Common myeloid progenitor, CD34-positive (primary cell): Measurements from ENCODE around the gene TM4SF18.
A peak's percentile ranks its signal among the peaks of the same experiment; 100 is the strongest.

Experiments
- CTCF ChIA-PET: fragments of 350-600 bp; sonication (Branson Sonifier 250); formaldehyde crosslinking; loops from one replicate; lab custom pipeline; 2021; ENCODE audit warnings: antibody characterized with exemption; lab: Charles Lee
- POLR2A ChIA-PET: fragments of 350-600 bp; sonication (Branson Sonifier 250); formaldehyde crosslinking; loops from one replicate; lab custom pipeline; 2021; ENCODE audit warnings: antibody characterized with exemption; lab: Charles Lee
- DNase-seq, 3 donors: peaks; one replicate each; pipeline versions ENCODE4 v3.0.0 to v3.0.0-alpha.2; 2013
- H3K27ac ChIP-seq, 2 experiments: 1 replicate in 1 of 2; 2 replicates in 1 of 2; pipeline ENCODE4 v1.7.0; 2013; ENCODE audit warnings: inconsistent platforms in 2 of 2, low read length in 2 of 2, mild to moderate bottlenecking in 2 of 2, low read depth in 1 of 2, moderate library complexity in 1 of 2; ENCODE audit not compliant: severe bottlenecking in 2 of 2, insufficient read depth in 1 of 2, poor library complexity in 1 of 2
- H3K27me3 ChIP-seq, 5 experiments: replicated peaks in 2 of 5; 1 replicate in 3 of 5; 2 replicates in 2 of 5; pipeline versions ENCODE4 v1.6.1 to v1.7.0; 2013; ENCODE audit warnings: low read length in 4 of 5, mild to moderate bottlenecking in 2 of 5, moderate library complexity in 2 of 5, inconsistent platforms in 1 of 5; ENCODE audit not compliant: insufficient read depth in 5 of 5, control insufficient read depth in 4 of 5
- H3K36me3 ChIP-seq, 4 experiments: 1 replicate in 2 of 4; 2 replicates in 2 of 4; pipeline versions ENCODE4 v1.6.1 to v1.7.0; 2013; ENCODE audit warnings: low read length in 3 of 4, control low read depth in 1 of 4, mild to moderate bottlenecking in 1 of 4; ENCODE audit not compliant: control insufficient read depth in 4 of 4, insufficient read depth in 4 of 4
- H3K4me1 ChIP-seq, 4 experiments: 1 replicate in 3 of 4; 2 replicates in 1 of 4; pipeline versions ENCODE4 v1.6.1 to v1.7.1; 2013; ENCODE audit warnings: low read length in 3 of 4, mild to moderate bottlenecking in 3 of 4, control low read depth in 1 of 4, inconsistent platforms in 1 of 4, moderate library complexity in 1 of 4; ENCODE audit not compliant: control insufficient read depth in 4 of 4, insufficient read depth in 4 of 4; ENCODE audit errors: control extremely low read depth in 1 of 4
- H3K4me3 ChIP-seq, 7 experiments: 1 replicate in 4 of 7; 2 replicates in 3 of 7; pipeline versions ENCODE4 v1.5.1 to v1.7.0; 2013; ENCODE audit warnings: mild to moderate bottlenecking in 7 of 7, low read length in 6 of 7, moderate library complexity in 6 of 7, inconsistent platforms in 2 of 7, low read depth in 2 of 7, control low read depth in 1 of 7; ENCODE audit not compliant: insufficient read depth in 4 of 7, control insufficient read depth in 1 of 7; ENCODE audit errors: extremely low read depth in 1 of 7
- H3K9me3 ChIP-seq, 5 experiments: 1 replicate in 4 of 5; 2 replicates in 1 of 5; pipeline versions ENCODE4 v1.6.1 to v1.7.1; 2013; ENCODE audit warnings: low read length in 4 of 5, mild to moderate bottlenecking in 2 of 5, inconsistent platforms in 1 of 5, low read depth in 1 of 5, moderate library complexity in 1 of 5; ENCODE audit not compliant: control insufficient read depth in 4 of 5, insufficient read depth in 2 of 5; ENCODE audit errors: control extremely low read depth in 1 of 5
- WGBS: methylation state at CpG from one replicate; pipeline ENCODE4 v1.1.5; 2013; ENCODE audit not compliant: insufficient coverage; 5-methylcytosine and 5-hydroxymethylcytosine counted together

The TM4SF18 gene

GRCh38 chr3:149330609-149331331 is 2.7 kb downstream of the TM4SF18 start:
- Histone ChIP-seq H3K4me1 (peaks cover 0 to 18% (median 6%) of the 10 kb centered on the region in 4 experiments), H3K9me3 (no peaks in the 10 kb centered on the region), H3K27me3 (no peaks in the 10 kb centered on the region), H3K4me3 (no peak overlapping the region), H3K36me3 (no peaks in the 10 kb centered on the region), H3K27ac (no peak overlapping the region)
- 100% methylated on average over 2 of the region's 2 CpGs for WGBS
- no peak for DNase-seq
- ChIA-PET CTCF (interaction anchor here (0.9 to 1.0 kb wide), 2 partner anchors 14 to 201 kb away, joined by 3 to 4 read pairs; partner anchors contain the start of gene HPS3), POLR2A (no interaction called here)

- no peaks in the 10 kb centered on the region for H3K36me3 ChIP-seq
- DNase-seq = peak; percentile 29 to 75 (median 52)
- H3K4me3 ChIP-seq = no peak overlapping the region
- H3K27ac ChIP-seq = no peak overlapping the region
- H3K27me3 ChIP-seq = no peaks in the 10 kb centered on the region
- 50% methylated on average over 2 of the region's 2 CpGs for WGBS
- ChIA-PET POLR2A (no interaction called here), CTCF (interaction anchor here (0.7 to 1.6 kb wide), 4 partner anchors 9 to 24 kb away, joined by 3 to 5 read pairs (median 4); no protein-coding TSS in a partner anchor)
- no peaks in the 10 kb centered on the region for H3K9me3 ChIP-seq
- H3K4me1 ChIP-seq = peaks cover 0 to 5% (median 0%) of the 10 kb centered on the region in 4 experiments
These were observed 6.3 kb downstream of the TM4SF18 start for GRCh38 chr3:149327156-149327555.

- H3K27me3 ChIP-seq = no peaks in the 10 kb centered on the region
- H3K4me3 ChIP-seq = no peak overlapping the region
- no peak overlapping the region for H3K27ac ChIP-seq
- ChIA-PET POLR2A (no interaction called here), CTCF (interaction anchor here (0.6 to 1.3 kb wide), 5 partner anchors 10 to 668 kb away, joined by 3 to 5 read pairs (median 3); no protein-coding TSS in a partner anchor)
- H3K9me3 ChIP-seq = no peaks in the 10 kb centered on the region
- H3K36me3 ChIP-seq = no peaks in the 10 kb centered on the region
- DNase-seq = no peak
- H3K4me1 ChIP-seq = peaks cover 0 to 5% (median 0%) of the 10 kb centered on the region in 4 experiments
These were observed 7.9 kb downstream of the TM4SF18 start for GRCh38 chr3:149325581-149325980.

- peaks cover 0 to 5% (median 0%) of the 10 kb centered on the region in 4 experiments for H3K4me1 ChIP-seq
- no peak overlapping the region for H3K27ac ChIP-seq
- no peaks in the 10 kb centered on the region for H3K27me3 ChIP-seq
- no peak for DNase-seq
- no peaks in the 10 kb centered on the region for H3K36me3 ChIP-seq
- POLR2A ChIA-PET = no interaction called here
- CTCF ChIA-PET = interaction anchor here (0.7 to 1.3 kb wide), 4 partner anchors 14 to 203 kb away, joined by 3 read pairs; no protein-coding TSS in a partner anchor
- H3K9me3 ChIP-seq = no peaks in the 10 kb centered on the region
- no peak overlapping the region for H3K4me3 ChIP-seq
These were observed 9.1 kb downstream of the TM4SF18 start for GRCh38 chr3:149324332-149324731.

- H3K4me1 ChIP-seq = no peaks in the 10 kb centered on the region
- no peaks in the 10 kb centered on the region for H3K9me3 ChIP-seq
- H3K27ac ChIP-seq = no peak overlapping the region
- H3K36me3 ChIP-seq = no peaks in the 10 kb centered on the region
- H3K4me3 ChIP-seq = no peak overlapping the region
- no peak for DNase-seq
- POLR2A ChIA-PET = no interaction called here
- CTCF ChIA-PET = interaction anchor here (1.3 kb wide), 1 partner anchor 11 kb away, joined by 3 read pairs; no protein-coding TSS in a partner anchor
- no CpG with 5 or more reads among the region's 2 CpGs for WGBS
- H3K27me3 ChIP-seq = no peaks in the 10 kb centered on the region
These were observed 11.8 kb downstream of the TM4SF18 start for GRCh38 chr3:149321640-149322039.

GRCh38 chr3:149321136-149321535 is 12.3 kb downstream of the TM4SF18 start:
- Histone ChIP-seq H3K9me3 (no peaks in the 10 kb centered on the region), H3K36me3 (no peaks in the 10 kb centered on the region), H3K27me3 (no peaks in the 10 kb centered on the region), H3K27ac (no peak overlapping the region), H3K4me1 (no peaks in the 10 kb centered on the region), H3K4me3 (no peak overlapping the region)
- ChIA-PET POLR2A (no interaction called here), CTCF (no interaction called here)
- no peak for DNase-seq

GRCh38 chr3:149319750-149320149 is 13.7 kb downstream of the TM4SF18 start:
- Histone ChIP-seq H3K4me1 (no peaks in the 10 kb centered on the region), H3K27me3 (no peaks in the 10 kb centered on the region), H3K36me3 (no peaks in the 10 kb centered on the region), H3K27ac (no peak overlapping the region), H3K4me3 (no peak overlapping the region), H3K9me3 (no peaks in the 10 kb centered on the region)
- no peak for DNase-seq
- WGBS = 94% methylated on average over 3 of the region's 3 CpGs
- ChIA-PET CTCF (interaction anchor here (1.2 to 1.4 kb wide), 2 partner anchors 9 to 12 kb away, joined by 3 to 5 read pairs; no protein-coding TSS in a partner anchor), POLR2A (no interaction called here)
